T-cell (primary cell): ENCODE results near the gene SFMBT2. TPM values are rescaled to one million over a fixed set of nuclear protein-coding genes. Genes with fewer than 3 reads are reported as not detected.
"Not testable (repeated sequence)": the region's sequence is repeated elsewhere in the genome, so short reads cannot be mapped to it uniquely, and the experiment has no call there.

ENCODE experiments used
- ATAC-seq, 4 experiments: fragments of 200-7000 bp in 3 of 4; fragments of 150-1000 bp in 1 of 4; cut with Tn5 transposase; replicated peaks in 1 of 4; 1 replicate in 3 of 4; 2 replicates in 1 of 4; pipeline ENCODE4 v1.10.0; 2021; ENCODE audit warnings: moderate library complexity in 3 of 4, mild to moderate bottlenecking in 2 of 4, moderate number of reproducible peaks in 1 of 4
- CTCF ChIA-PET, 2 donors: fragments of 300-600 bp; sonication (Branson Sonifier 250); formaldehyde crosslinking; loops; one replicate each; lab custom pipeline; 2022; ENCODE audit warnings: antibody characterized with exemption in 2 of 2; lab: Charles Lee
- POLR2A ChIA-PET, 2 donors: fragments of 300-600 bp; sonication (Branson Sonifier 250); formaldehyde crosslinking; loops; one replicate each; lab custom pipeline; 2022; ENCODE audit warnings: antibody characterized with exemption in 2 of 2; lab: Charles Lee
- DNase-seq, 35 experiments: peaks; one replicate each; pipeline versions ENCODE4 v3.0.0 to v3.0.0-alpha.2; 2013 to 2023
- H3K27ac ChIP-seq: one replicate; pipeline ENCODE4 v1.5.1; 2013; ENCODE audit warnings: low read length
- H3K27me3 ChIP-seq, 2 experiments: replicated peaks in 1 of 2; 1 replicate in 1 of 2; 2 replicates in 1 of 2; pipeline versions ENCODE4 v1.6.1 to v1.7.0; 2013; ENCODE audit warnings: low read length in 1 of 2, mixed read lengths in 1 of 2; ENCODE audit not compliant: control insufficient read depth in 2 of 2, insufficient read depth in 2 of 2; ENCODE audit errors: extremely low read depth in 1 of 2
- H3K36me3 ChIP-seq, 2 donors: 1 replicate in 1 of 2; 2 replicates in 1 of 2; pipeline versions ENCODE4 v1.6.1 to v1.7.0; 2013; ENCODE audit warnings: low read length in 1 of 2; ENCODE audit not compliant: control insufficient read depth in 2 of 2, insufficient read depth in 1 of 2; ENCODE audit errors: extremely low read depth in 1 of 2
- H3K4me1 ChIP-seq, 2 experiments: 1 replicate in 1 of 2; 2 replicates in 1 of 2; pipeline versions ENCODE4 v1.6.1 to v1.7.0; 2013; ENCODE audit warnings: low read length in 2 of 2, mixed read lengths in 1 of 2; ENCODE audit not compliant: insufficient read depth in 2 of 2, control insufficient read depth in 1 of 2; ENCODE audit errors: extremely low read depth in 1 of 2
- H3K4me3 ChIP-seq, 2 donors: 1 replicate in 1 of 2; 2 replicates in 1 of 2; pipeline versions ENCODE4 v1.5.1 to v1.7.0; 2013; ENCODE audit warnings: mild to moderate bottlenecking in 2 of 2, low read length in 1 of 2, moderate library complexity in 1 of 2; ENCODE audit not compliant: control insufficient read depth in 1 of 2; ENCODE audit errors: extremely low read depth in 1 of 2
- H3K9me3 ChIP-seq: 2 replicates; pipeline ENCODE4 v1.7.0; 2013
- H3K27ac Mint-ChIP-seq, 2 donors: one replicate each; pipeline ENCODE4 v1.8.0; 2020 to 2021; ENCODE audit warnings: mild to moderate bottlenecking in 2 of 2, mixed read lengths in 2 of 2
- H3K27me3 Mint-ChIP-seq, 2 donors: one replicate each; pipeline ENCODE4 v1.8.0; 2021 to 2022; ENCODE audit warnings: mixed read lengths in 2 of 2
- H3K36me3 Mint-ChIP-seq: one replicate; pipeline ENCODE4 v1.8.0; 2021; ENCODE audit warnings: mixed read lengths
- H3K4me1 Mint-ChIP-seq, 3 donors: one replicate each; pipeline ENCODE4 v1.8.0; 2020 to 2022; ENCODE audit warnings: mixed read lengths in 3 of 3, mild to moderate bottlenecking in 1 of 3
- H3K4me3 Mint-ChIP-seq, 3 donors: one replicate each; pipeline ENCODE4 v1.8.0; 2020 to 2022; ENCODE audit warnings: mild to moderate bottlenecking in 3 of 3, mixed read lengths in 3 of 3, moderate library complexity in 3 of 3
- H3K9me3 Mint-ChIP-seq, 3 donors: one replicate each; pipeline ENCODE4 v1.8.0; 2020 to 2022; ENCODE audit warnings: mixed read lengths in 3 of 3
- WGBS: methylation state at CpG from one replicate; pipeline ENCODE4 v1.1.5; 2013; ENCODE audit warnings: missing lambda C conversion rate; ENCODE audit not compliant: insufficient coverage; 5-methylcytosine and 5-hydroxymethylcytosine counted together
- total RNA-seq, 35 experiments: library from RNA in 6 of 35; stranded (reverse) in 6 of 35; fragments of 120-200 nt in 1 of 35; gene quantifications; one replicate each; pipeline versions ENCODE4 v1.2.1 to v1.2.4 and lab custom pipeline; 2013 to 2026

The SFMBT2 gene
- total RNA-seq, 5 donors from 2014 or later (not counting 1 experiment from before 2014, with no cell fraction given), result 32.7 to 38.3 (median 36.8) TPM

DNA sequence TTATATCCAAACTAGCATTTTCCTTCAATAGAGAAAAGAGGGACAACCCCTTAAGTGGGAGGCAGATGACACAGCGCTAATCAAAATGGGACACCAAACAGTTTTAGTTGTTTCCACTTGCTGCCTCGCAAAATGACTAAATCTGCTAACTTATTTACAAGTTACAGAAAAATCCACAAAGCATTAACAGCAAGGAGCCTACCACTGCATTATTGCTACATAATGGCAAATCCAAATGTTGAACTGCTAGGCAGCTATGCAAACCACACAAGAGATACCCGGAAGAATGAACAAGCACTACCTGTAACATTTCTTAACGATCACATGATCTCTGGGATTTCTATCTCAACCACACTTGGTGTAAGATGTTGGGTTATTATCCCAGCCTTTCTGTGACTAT is 96.7 kb downstream of the SFMBT2 start:
- WGBS, result 83% methylated on average over 1 of the region's 4 CpGs
- ATAC-seq (no peak), DNase-seq (no peak)
- Mint-ChIP-seq H3K36me3 (peaks cover 24% of the 10 kb centered on the region), H3K4me3 (no peak overlapping the region), H3K27ac (peak overlapping the region; percentile 57 to 66), H3K27me3 (no peaks in the 10 kb centered on the region), H3K4me1 (peaks cover 79 to 83% (median 83%) of the 10 kb centered on the region in 3 donors), H3K9me3 (no peaks in the 10 kb centered on the region)
- Histone ChIP-seq H3K27me3 (no peaks in the 10 kb centered on the region), H3K36me3 (no peaks in the 10 kb centered on the region), H3K4me1 (peaks cover 13 to 17% of the 10 kb centered on the region in 2 experiments), H3K9me3 (no peaks in the 10 kb centered on the region), H3K4me3 (no peak overlapping the region), H3K27ac (no peak overlapping the region)
- ChIA-PET POLR2A (interaction anchor here in 1 of 2 donors (0.7 kb wide), 1 partner anchor 934 kb away, joined by 3 read pairs; no protein-coding TSS in a partner anchor), CTCF (no interaction called here)

DNA sequence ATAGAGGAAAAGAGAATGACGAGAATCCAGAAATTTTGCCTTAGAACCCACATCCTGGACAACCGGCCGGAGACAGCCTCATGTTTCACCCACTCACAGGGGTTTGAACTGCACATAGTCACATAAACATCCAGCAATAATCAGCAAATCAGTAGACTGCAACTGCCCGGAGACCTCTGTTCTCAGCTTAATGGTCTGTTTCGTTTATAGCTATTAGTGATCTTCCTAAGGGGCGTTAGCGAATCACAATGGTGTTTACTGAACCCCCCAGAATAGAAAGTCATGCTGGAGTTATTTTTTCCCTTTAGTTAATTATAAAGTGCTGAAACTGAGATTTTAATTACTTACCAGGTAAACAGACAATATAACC is 98.4 kb downstream of the SFMBT2 start:
- peaks cover 67 to 80% (median 71%) of the 10 kb centered on the region in 3 donors for H3K4me1 Mint-ChIP-seq
- ChIA-PET CTCF (no interaction called here), POLR2A (no interaction called here)

DNA sequence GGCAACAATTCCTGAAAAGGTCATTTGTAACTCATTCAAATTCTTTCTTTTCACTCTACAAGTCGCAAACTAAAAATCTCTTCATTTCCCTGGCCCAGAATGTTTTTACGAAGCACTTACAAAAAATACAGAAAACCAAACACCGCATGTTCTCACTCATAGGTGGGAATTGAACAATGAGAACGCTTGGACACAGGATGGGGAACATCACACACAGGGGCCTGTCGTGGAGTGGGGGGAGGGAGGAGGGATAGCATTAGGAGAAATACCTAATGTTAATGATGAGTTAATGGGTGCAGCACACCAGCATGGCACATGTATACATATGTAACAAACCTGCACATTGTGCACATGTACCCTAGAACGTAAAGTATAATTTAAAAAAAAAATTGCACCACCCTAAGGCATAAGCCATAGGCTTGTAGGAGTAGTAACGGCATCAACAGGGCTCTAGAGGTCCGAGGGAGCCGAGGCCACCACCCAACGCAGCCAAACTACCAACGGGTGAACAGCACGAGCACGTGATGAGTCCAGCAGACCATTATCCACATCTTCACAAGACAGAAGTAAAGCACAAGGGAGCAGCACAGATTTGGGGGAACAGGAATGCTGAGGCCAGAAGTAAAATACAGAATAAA is 98.9 kb downstream of the SFMBT2 start:
- H3K27ac Mint-ChIP-seq, H3K27ac ChIP-seq, H3K4me3 Mint-ChIP-seq, H3K27me3 ChIP-seq, H3K36me3 ChIP-seq, H3K9me3 ChIP-seq, H3K4me1 ChIP-seq, ATAC-seq, H3K9me3 Mint-ChIP-seq, H3K27me3 Mint-ChIP-seq, CTCF ChIA-PET, DNase-seq, H3K4me3 ChIP-seq, POLR2A ChIA-PET: not testable (repeated sequence)
- WGBS, result 100% methylated on average over 4 of the region's 13 CpGs
- Mint-ChIP-seq H3K4me1 (peaks cover 70 to 80% (median 71%) of the 10 kb centered on the region in 3 donors), H3K36me3 (peaks cover 32% of the 10 kb centered on the region)

More for the DNA sequence above, 98.4 kb downstream of the SFMBT2 start:
- no peaks in the 10 kb centered on the region for H3K9me3 ChIP-seq
- ATAC-seq (no peak), DNase-seq (no peak)
- H3K4me3 ChIP-seq, result no peak overlapping the region
- H3K27me3 ChIP-seq, result no peaks in the 10 kb centered on the region
- peaks cover 0 to 7% of the 10 kb centered on the region in 2 donors for H3K36me3 ChIP-seq
- H3K9me3 Mint-ChIP-seq, result no peaks in the 10 kb centered on the region
- H3K27me3 Mint-ChIP-seq, result no peaks in the 10 kb centered on the region
- no peak overlapping the region for H3K27ac ChIP-seq
- peaks cover 28% of the 10 kb centered on the region for H3K36me3 Mint-ChIP-seq
- H3K4me1 ChIP-seq, result peaks cover 2 to 9% of the 10 kb centered on the region in 2 experiments
- WGBS, result 92% methylated on average over 2 of the region's 7 CpGs
- no peak overlapping the region for H3K4me3 Mint-ChIP-seq
- H3K27ac Mint-ChIP-seq, result no peak overlapping the region

DNA sequence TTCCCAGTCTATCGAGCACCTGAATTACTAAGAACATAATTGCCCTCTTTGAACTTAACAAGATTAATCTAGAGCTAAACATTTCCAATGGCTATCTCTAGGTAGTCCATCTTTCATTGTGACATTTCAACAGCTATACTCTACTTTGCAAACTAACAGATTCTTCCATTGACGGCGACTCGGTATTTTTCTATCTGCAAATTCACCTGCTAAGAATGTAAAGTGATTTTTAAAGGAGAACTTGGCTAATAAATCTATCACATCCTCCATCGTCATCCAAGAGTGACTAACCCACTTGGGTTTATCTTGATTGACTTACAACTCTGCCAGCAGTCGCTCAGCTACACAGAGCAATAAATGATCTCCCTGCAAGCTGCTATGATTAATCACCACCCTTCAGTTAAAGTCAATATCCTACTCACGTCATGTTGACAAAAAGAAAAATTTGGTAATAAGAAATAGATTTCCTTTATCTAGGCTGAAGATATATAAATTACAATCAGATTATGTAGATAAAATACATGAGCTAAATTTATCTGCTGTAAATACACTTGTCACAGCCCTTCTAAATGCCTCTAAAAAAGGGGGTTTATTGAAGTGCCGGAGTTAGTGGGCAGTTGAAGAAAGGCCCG is 99.5 kb downstream of the SFMBT2 start:
- Histone ChIP-seq H3K9me3 (no peaks in the 10 kb centered on the region), H3K4me3 (no peak overlapping the region), H3K4me1 (peaks cover 2 to 8% of the 10 kb centered on the region in 2 experiments), H3K27ac (no peak overlapping the region), H3K36me3 (peaks cover 0 to 7% of the 10 kb centered on the region in 2 donors), H3K27me3 (no peaks in the 10 kb centered on the region)
- ATAC-seq (no peak), DNase-seq (no peak)
- Mint-ChIP-seq H3K4me3 (no peak overlapping the region), H3K9me3 (no peaks in the 10 kb centered on the region), H3K27ac (no peak overlapping the region), H3K4me1 (peaks cover 63 to 78% (median 69%) of the 10 kb centered on the region in 3 donors), H3K36me3 (peaks cover 32% of the 10 kb centered on the region), H3K27me3 (no peaks in the 10 kb centered on the region)
- 86% methylated on average over 1 of the region's 9 CpGs for WGBS
- CTCF ChIA-PET, result no interaction called here
- POLR2A ChIA-PET, result no interaction called here

DNA sequence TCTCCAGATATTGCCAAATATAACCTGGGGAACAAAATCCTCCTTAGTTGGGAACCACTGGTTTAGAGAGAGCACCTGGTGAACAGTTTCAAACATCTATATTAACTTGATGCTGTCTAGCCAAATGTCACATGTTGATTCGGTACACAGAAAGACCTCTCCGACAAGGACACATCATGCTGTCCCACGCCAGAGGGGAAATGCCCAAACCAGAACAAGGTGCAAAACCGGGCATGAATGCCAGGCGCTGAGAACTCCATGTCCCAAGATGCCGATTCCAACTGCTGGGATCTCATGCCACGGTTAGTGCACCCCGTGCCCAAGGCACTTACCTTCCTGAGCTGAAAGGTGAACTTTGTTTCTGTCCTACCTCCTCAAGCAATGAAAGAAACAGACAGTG is 100.8 kb downstream of the SFMBT2 start:
- Mint-ChIP-seq H3K36me3 (peaks cover 32% of the 10 kb centered on the region), H3K27me3 (no peaks in the 10 kb centered on the region), H3K27ac (no peak overlapping the region), H3K9me3 (no peaks in the 10 kb centered on the region), H3K4me3 (no peak overlapping the region), H3K4me1 (peaks cover 51 to 75% (median 66%) of the 10 kb centered on the region in 3 donors)
- H3K27me3 ChIP-seq, result no peaks in the 10 kb centered on the region
- WGBS, result 94% methylated on average over 7 of the region's 8 CpGs
- no peak overlapping the region for H3K27ac ChIP-seq
- CTCF ChIA-PET, result no interaction called here
- ATAC-seq (no peak), DNase-seq (no peak)
- H3K36me3 ChIP-seq, result peaks cover 0 to 7% of the 10 kb centered on the region in 2 donors
- POLR2A ChIA-PET, result no interaction called here
- H3K9me3 ChIP-seq, result no peaks in the 10 kb centered on the region
- no peak overlapping the region for H3K4me3 ChIP-seq
- peaks cover under 1 to 3% of the 10 kb centered on the region in 2 experiments for H3K4me1 ChIP-seq

DNA sequence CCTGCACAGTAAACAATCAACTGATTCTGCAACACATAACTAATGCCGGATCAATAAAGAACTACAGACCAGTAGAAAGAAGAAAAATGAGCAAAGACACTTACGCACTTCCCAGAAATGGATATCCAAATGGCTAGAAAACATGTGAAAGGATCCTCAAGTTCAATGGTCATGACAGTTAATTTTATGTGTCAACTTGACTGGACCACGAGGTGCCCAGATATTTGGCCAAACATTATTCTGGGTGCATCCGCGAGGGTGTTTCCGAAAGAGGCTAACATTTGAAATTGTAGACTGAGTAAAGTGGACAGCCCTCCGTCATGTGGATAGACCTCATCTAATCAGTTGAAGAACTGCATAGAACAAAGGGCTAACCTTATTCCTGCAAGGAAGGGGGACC is 102.0 kb downstream of the SFMBT2 start:
- WGBS, result 91% methylated on average over 6 of the region's 7 CpGs
- H3K4me3 ChIP-seq, result no peak overlapping the region
- CTCF ChIA-PET, result no interaction called here
- Mint-ChIP-seq H3K4me1 (peaks cover 44 to 73% (median 64%) of the 10 kb centered on the region in 3 donors), H3K9me3 (no peaks in the 10 kb centered on the region), H3K27me3 (no peaks in the 10 kb centered on the region), H3K27ac (no peak overlapping the region), H3K36me3 (peaks cover 32% of the 10 kb centered on the region), H3K4me3 (no peak overlapping the region)
- no peak for ATAC-seq
- POLR2A ChIA-PET, result interaction anchor here in 1 of 2 donors (0.6 kb wide), 1 partner anchor 155 kb away, joined by 3 read pairs; no protein-coding TSS in a partner anchor
- no peaks in the 10 kb centered on the region for H3K27me3 ChIP-seq
- no peaks in the 10 kb centered on the region for H3K4me1 ChIP-seq
- H3K36me3 ChIP-seq, result peaks cover 0 to 7% of the 10 kb centered on the region in 2 donors
- DNase-seq, result no peak
- H3K27ac ChIP-seq, result no peak overlapping the region
- H3K9me3 ChIP-seq, result no peaks in the 10 kb centered on the region
